OCI-LY7 (cell line): ENCODE data around the gene EVI5L.

Experiments
- EZH2phosphoT487 ChIP-seq: fragments of 200-600 bp; sonication (generic); IDR thresholded peaks from 2 replicates; pipeline ENCODE4 v1.6.1; 2018; ENCODE audit warnings: low read depth, borderline replicate concordance, mild to moderate bottlenecking, mixed run types, antibody characterized with exemption, low read length, moderate library complexity, mixed read lengths
- TF ChIP-seq, protein P1 (sequence below): fragments of 200-600 bp; sonication (generic); conservative IDR thresholded peaks from 2 replicates; pipeline ENCODE4 v1.5.1; 2014; ENCODE audit warnings: mild to moderate bottlenecking, antibody characterized with exemption, low read length, moderate library complexity, mixed read lengths

DNA sequence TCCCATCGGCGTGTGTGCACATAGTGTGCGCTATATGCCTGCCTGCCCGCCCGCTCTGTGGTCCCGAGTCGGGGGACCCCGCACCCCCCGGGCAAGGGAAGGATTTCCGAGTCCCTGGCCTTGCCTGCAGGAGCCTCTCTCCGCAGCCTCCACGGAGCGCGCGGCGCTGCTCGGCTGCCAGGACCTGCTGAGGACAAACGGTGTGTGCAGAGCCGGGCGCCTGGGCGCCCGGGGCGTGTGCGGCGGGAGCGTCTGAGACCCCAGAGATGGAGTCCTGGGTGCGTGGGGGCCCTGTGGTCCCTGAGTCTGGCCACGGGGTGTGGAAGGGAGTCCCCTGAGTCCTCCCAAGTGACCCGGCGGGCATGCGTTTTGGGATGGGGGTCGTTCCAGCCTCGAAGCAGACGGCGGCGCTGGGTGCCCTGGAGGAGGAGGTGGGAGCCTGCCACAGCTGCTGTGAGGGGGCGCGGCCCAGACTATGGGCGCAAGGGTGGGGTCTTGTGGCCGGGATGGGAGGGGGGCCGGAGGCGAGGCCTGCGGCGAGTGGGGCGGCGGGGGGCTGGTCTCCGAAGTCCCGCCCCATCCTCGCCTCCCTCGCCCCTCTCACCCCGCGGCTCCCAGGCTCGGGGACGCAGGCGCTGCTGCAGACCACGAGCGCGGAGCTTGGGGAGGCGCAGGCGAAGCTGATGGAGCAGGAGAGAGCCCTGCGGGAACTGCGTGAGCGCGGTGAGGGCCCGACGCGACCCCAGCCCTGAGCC, 41.7 kb upstream of the EVI5L start:
- TF ChIP-seq, protein P1, sequence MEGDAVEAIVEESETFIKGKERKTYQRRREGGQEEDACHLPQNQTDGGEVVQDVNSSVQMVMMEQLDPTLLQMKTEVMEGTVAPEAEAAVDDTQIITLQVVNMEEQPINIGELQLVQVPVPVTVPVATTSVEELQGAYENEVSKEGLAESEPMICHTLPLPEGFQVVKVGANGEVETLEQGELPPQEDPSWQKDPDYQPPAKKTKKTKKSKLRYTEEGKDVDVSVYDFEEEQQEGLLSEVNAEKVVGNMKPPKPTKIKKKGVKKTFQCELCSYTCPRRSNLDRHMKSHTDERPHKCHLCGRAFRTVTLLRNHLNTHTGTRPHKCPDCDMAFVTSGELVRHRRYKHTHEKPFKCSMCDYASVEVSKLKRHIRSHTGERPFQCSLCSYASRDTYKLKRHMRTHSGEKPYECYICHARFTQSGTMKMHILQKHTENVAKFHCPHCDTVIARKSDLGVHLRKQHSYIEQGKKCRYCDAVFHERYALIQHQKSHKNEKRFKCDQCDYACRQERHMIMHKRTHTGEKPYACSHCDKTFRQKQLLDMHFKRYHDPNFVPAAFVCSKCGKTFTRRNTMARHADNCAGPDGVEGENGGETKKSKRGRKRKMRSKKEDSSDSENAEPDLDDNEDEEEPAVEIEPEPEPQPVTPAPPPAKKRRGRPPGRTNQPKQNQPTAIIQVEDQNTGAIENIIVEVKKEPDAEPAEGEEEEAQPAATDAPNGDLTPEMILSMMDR, result no peak
- no peak for TF ChIP-seq EZH2phosphoT487
